Neutrophil (primary cell): Measurements from ENCODE around the gene PALM.

ENCODE experiments used
- H3K27ac ChIP-seq: fragments of 200-600 bp; sonication (generic); 2 replicates; pipeline ENCODE4 v1.5.1; 2016; ENCODE audit warnings: mild to moderate bottlenecking, moderate library complexity
- H3K27me3 ChIP-seq: fragments of 200-600 bp; sonication (generic); 2 replicates; pipeline ENCODE4 v1.6.0; 2016; ENCODE audit warnings: mild to moderate bottlenecking
- H3K36me3 ChIP-seq: fragments of 200-600 bp; sonication (generic); 2 replicates; pipeline ENCODE4 v1.5.1; 2017
- H3K4me1 ChIP-seq, 2 experiments: fragments of 200-600 bp in 1 of 2; sonication (generic) in 1 of 2; 1 replicate in 1 of 2; 2 replicates in 1 of 2; pipeline versions ENCODE4 v1.5.1 to v1.6.1; 2013 to 2016; ENCODE audit warnings: low read depth in 1 of 2, low read length in 1 of 2, mild to moderate bottlenecking in 1 of 2, moderate library complexity in 1 of 2; ENCODE audit not compliant: control insufficient read depth in 1 of 2, insufficient read depth in 1 of 2
- H3K4me3 ChIP-seq, 2 experiments: fragments of 200-600 bp in 1 of 2; sonication (generic) in 1 of 2; 1 replicate in 1 of 2; 2 replicates in 1 of 2; pipeline ENCODE4 v1.5.1; 2013 to 2016; ENCODE audit warnings: low read depth in 1 of 2, low read length in 1 of 2, mild to moderate bottlenecking in 1 of 2, moderate library complexity in 1 of 2
- H3K9me3 ChIP-seq: fragments of 200-600 bp; sonication (generic); 2 replicates; pipeline ENCODE4 v1.5.1; 2016
- CTCF ChIP-seq: fragments of 200-600 bp; sonication (generic); IDR thresholded peaks from 2 replicates; pipeline ENCODE4 v1.5.1; 2016; ENCODE audit warnings: antibody characterized with exemption

Gene PALM

GRCh38 chr19:710767-711166 lies 2.0 kb downstream of the PALM start:
- H3K4me1 ChIP-seq: peaks cover 3 to 5% of the 10 kb centered on the region in 2 experiments
- no peaks in the 10 kb centered on the region for H3K9me3 ChIP-seq
- H3K27ac ChIP-seq: no peak overlapping the region
- TF ChIP-seq CTCF: no peak
- H3K4me3 ChIP-seq: no peak overlapping the region
- H3K36me3 ChIP-seq: no peaks in the 10 kb centered on the region
- H3K27me3 ChIP-seq: peaks cover 51% of the 10 kb centered on the region

GRCh38 chr19:711254-711653 lies 2.5 kb downstream of the PALM start:
- Histone ChIP-seq H3K4me3 (no peak overlapping the region), H3K27ac (no peak overlapping the region), H3K27me3 (peaks cover 51% of the 10 kb centered on the region), H3K36me3 (no peaks in the 10 kb centered on the region), H3K4me1 (peaks cover 3 to 5% of the 10 kb centered on the region in 2 experiments), H3K9me3 (no peaks in the 10 kb centered on the region)
- no peak for TF ChIP-seq CTCF

- Histone ChIP-seq H3K4me1 (no peaks in the 10 kb centered on the region), H3K27ac (no peak overlapping the region), H3K4me3 (no peak overlapping the region), H3K27me3 (peaks cover 50% of the 10 kb centered on the region), H3K9me3 (no peaks in the 10 kb centered on the region), H3K36me3 (no peaks in the 10 kb centered on the region)
- TF ChIP-seq CTCF: no peak
Observed at GRCh38 chr19:715347-715746, 6.6 kb downstream of the PALM start.

GRCh38 chr19:718251-718951 lies 9.7 kb downstream of the PALM start:
- H3K9me3 ChIP-seq: no peaks in the 10 kb centered on the region
- peaks cover 64% of the 10 kb centered on the region for H3K27me3 ChIP-seq
- no peaks in the 10 kb centered on the region for H3K36me3 ChIP-seq
- H3K4me1 ChIP-seq: no peaks in the 10 kb centered on the region
- no peak overlapping the region for H3K27ac ChIP-seq
- TF ChIP-seq CTCF: no peak
- H3K4me3 ChIP-seq: no peak overlapping the region

GRCh38 chr19:718991-719512 lies 10.3 kb downstream of the PALM start:
- Histone ChIP-seq H3K9me3 (no peaks in the 10 kb centered on the region), H3K36me3 (no peaks in the 10 kb centered on the region), H3K4me3 (no peak overlapping the region), H3K27ac (no peak overlapping the region), H3K27me3 (peaks cover 64% of the 10 kb centered on the region), H3K4me1 (no peaks in the 10 kb centered on the region)
- TF ChIP-seq CTCF: no peak
